Body of pancreas (tissue), 4 donors: ENCODE results near the gene DYNLRB2. TPM values are rescaled to one million over a fixed set of nuclear protein-coding genes. Genes with fewer than 3 reads are reported as not detected.
A peak's percentile ranks its signal among the peaks of the same experiment; 100 is the strongest.

Experiments
- ATAC-seq: fragments of 150-250 bp; one replicate; pipeline ENCODE4 v1.9.1; 2016
- DNase-seq, 4 donors: peaks; one replicate each; pipeline ENCODE4 v3.0.0-alpha.2; 2019
- H3K27ac ChIP-seq, 4 donors: fragments of 200-600 bp; sonication (generic); 1 replicate in 3 of 4; 2 replicates in 1 of 4; pipeline versions ENCODE4 v1.5.1 to v1.6.1; 2016 to 2019; ENCODE audit warnings: mild to moderate bottlenecking in 1 of 4, mixed read lengths in 1 of 4, moderate library complexity in 1 of 4
- H3K27me3 ChIP-seq, 2 donors: fragments of 200-600 bp; sonication (generic); one replicate each; pipeline ENCODE4 v1.6.0; 2016; ENCODE audit warnings: mild to moderate bottlenecking in 1 of 2
- H3K36me3 ChIP-seq, 2 donors: fragments of 200-600 bp; sonication (generic); replicated peaks in 1 of 2; 2 replicates each; pipeline ENCODE4 v1.5.1; 2016; ENCODE audit warnings: low read depth in 2 of 2; ENCODE audit not compliant: insufficient read depth in 1 of 2
- H3K4me1 ChIP-seq: fragments of 200-600 bp; sonication (generic); one replicate; pipeline ENCODE4 v1.6.0; 2016
- H3K4me3 ChIP-seq, 2 donors: fragments of 200-600 bp; sonication (generic); 1 replicate in 1 of 2; 2 replicates in 1 of 2; pipeline ENCODE4 v1.5.1; 2016 to 2019
- H3K9me3 ChIP-seq, 3 donors: fragments of 200-600 bp; sonication (generic); 1 replicate in 2 of 3; 2 replicates in 1 of 3; pipeline ENCODE4 v1.5.1; 2016
- CTCF ChIP-seq, 7 experiments: fragments of 450-650 bp in 4 of 7; fragments of 200-600 bp in 3 of 7; sonication (generic) in 3 of 7; IDR thresholded peaks; one replicate each; pipeline ENCODE4 v1.5.1; 2016 to 2019; ENCODE audit warnings: antibody characterized with exemption in 7 of 7
- POLR2A ChIP-seq, 3 donors: fragments of 450-650 bp; IDR thresholded peaks; one replicate each; pipeline ENCODE4 v1.6.1; 2016; ENCODE audit warnings: antibody characterized with exemption in 3 of 3, mild to moderate bottlenecking in 2 of 3
- WGBS, 2 donors: methylation state at CpG; one replicate each; pipeline ENCODE4 v1.1.5; 2017; 5-methylcytosine and 5-hydroxymethylcytosine counted together
- intact Hi-C: fragments of 100-400 bp; cut with DNase I; formaldehyde crosslinking; loops from one replicate; pipeline ENCODE4 v1.15.1; 2023
- total RNA-seq, 2 donors: library from RNA; depleted of rRNA; stranded (reverse); fragments of >200 nt; gene quantifications; one replicate each; pipeline ENCODE4 v1.1.0, GENCODE V29; 2016

The DYNLRB2 gene
- total RNA-seq, 2 donors from 2014 or later = not detected

DNA sequence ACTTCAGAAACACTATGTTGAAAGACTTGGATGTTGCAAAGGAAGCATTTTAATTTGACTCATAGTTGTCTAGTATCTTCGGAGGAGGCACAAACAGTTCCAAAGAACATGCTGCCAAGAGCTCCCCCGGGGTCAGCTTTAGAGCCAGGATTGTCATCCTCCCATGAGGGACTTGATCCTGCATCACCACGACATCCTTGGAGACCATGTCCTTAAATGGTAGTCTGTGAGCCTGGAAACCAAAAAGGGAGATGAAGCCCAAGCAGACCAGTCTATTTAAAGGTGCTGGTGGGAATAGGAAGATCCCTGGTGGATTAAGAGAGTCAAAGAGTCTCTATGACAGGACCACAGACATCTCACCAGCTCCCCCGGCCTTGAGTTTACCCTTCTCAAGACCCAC, 33.3 kb upstream of the DYNLRB2 start:
- no peaks in the 10 kb centered on the region for H3K9me3 ChIP-seq
- no peaks in the 10 kb centered on the region for H3K27me3 ChIP-seq
- DNase-seq (peak; percentile 12 to 21 (median 14)), ATAC-seq (peak; percentile 47)
- H3K4me1 ChIP-seq = no peaks in the 10 kb centered on the region
- TF ChIP-seq CTCF (IDR thresholded peaks at IDR 0.05) = no peak
- TF ChIP-seq POLR2A (IDR thresholded peaks at IDR 0.05) = no peak
- no peak overlapping the region for H3K4me3 ChIP-seq
- no peaks in the 10 kb centered on the region for H3K36me3 ChIP-seq
- intact Hi-C loops = no loop called here
- no peak overlapping the region for H3K27ac ChIP-seq
- WGBS, 2 donors = 65% methylated on average over 4 of the region's 4 CpGs

DNA sequence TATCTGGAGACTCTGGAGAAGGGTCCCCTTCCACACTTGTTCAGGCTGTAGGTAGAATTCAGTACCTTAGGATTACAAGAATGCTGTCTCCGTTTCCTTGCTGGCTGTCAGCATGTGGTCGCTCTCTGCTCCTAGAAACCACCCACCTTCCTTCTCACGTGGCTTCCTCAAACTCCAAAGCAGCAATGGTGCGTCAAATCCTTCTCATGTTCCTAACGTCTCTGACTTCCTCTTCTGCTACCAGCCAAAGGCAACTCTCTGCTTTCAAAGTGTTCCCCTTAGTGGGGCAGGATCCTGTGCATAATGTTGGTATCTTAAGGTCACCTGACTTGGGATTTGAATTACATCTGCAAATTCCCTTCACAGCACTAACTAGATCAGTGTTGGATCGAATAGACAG, 30.9 kb upstream of the DYNLRB2 start:
- Histone ChIP-seq H3K9me3 (no peaks in the 10 kb centered on the region), H3K27ac (no peak overlapping the region), H3K27me3 (no peaks in the 10 kb centered on the region), H3K4me3 (no peak overlapping the region), H3K36me3 (no peaks in the 10 kb centered on the region), H3K4me1 (no peaks in the 10 kb centered on the region)
- ATAC-seq = no peak
- no peak for DNase-seq
- TF ChIP-seq POLR2A (IDR thresholded peaks at IDR 0.05) (no peak), CTCF (IDR thresholded peaks at IDR 0.05) (no peak)
- intact Hi-C loops = no loop called here
- 28 to 40% methylated on average over 6 of the region's 6 CpGs for WGBS, 2 donors

DNA sequence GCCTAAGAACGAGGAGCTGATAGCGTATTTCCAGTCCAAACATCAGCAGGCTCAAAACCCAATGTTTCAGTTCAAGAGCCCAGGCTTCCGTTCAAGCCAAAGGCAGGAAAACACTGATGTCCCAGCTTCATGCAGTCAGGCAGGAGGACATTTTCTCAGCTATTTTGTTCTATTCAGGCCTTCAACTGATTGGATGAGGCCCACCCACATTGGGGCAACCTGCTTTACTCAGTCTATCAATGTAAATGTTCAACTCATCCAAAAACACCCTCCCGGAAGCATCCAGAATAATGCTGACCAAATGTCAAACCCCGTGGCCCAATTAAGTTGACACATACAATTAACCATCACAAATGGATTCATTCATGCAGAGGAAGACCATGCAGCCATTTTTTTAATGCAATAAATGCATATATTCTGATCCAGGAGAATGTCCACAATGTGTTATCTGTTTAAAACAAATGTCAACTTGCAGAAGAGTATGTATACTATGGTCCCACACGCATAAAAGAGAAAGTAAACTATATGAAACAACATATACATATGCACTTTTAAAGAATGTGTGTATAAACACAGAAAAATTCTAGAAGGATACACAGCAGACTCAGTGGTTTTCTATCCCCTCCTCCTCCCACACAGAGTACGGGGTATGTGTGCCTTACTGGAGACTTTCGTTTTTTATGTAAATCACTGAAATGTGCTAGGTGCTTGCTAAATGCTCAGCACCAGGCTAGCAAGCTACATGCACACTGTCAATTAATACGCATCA, 28.8 kb upstream of the DYNLRB2 start:
- no peak for ATAC-seq
- DNase-seq = no peak
- no peak for TF ChIP-seq POLR2A (IDR thresholded peaks at IDR 0.05)
- TF ChIP-seq CTCF (IDR thresholded peaks at IDR 0.05) = no peak
- Histone ChIP-seq H3K27me3 (peaks cover 0 to 5% of the 10 kb centered on the region in 2 donors), H3K27ac (no peak overlapping the region), H3K36me3 (no peaks in the 10 kb centered on the region), H3K4me1 (no peaks in the 10 kb centered on the region), H3K4me3 (no peak overlapping the region), H3K9me3 (no peaks in the 10 kb centered on the region)
- intact Hi-C loops = no loop called here
- WGBS, 2 donors = 80 to 84% methylated on average over 9 of the region's 9 CpGs

- no peaks in the 10 kb centered on the region for H3K36me3 ChIP-seq
- no peak overlapping the region for H3K27ac ChIP-seq
- WGBS, 2 donors = 61 to 73% methylated on average over 1 of the region's 1 CpG
- H3K9me3 ChIP-seq = no peaks in the 10 kb centered on the region
- TF ChIP-seq POLR2A (IDR thresholded peaks at IDR 0.05) = no peak
- no peak for TF ChIP-seq CTCF (IDR thresholded peaks at IDR 0.05)
- intact Hi-C loops = no loop called here
- DNase-seq (no peak), ATAC-seq (no peak)
- no peak overlapping the region for H3K4me3 ChIP-seq
- peaks cover 0 to 5% of the 10 kb centered on the region in 2 donors for H3K27me3 ChIP-seq
- no peaks in the 10 kb centered on the region for H3K4me1 ChIP-seq
These were observed 28.3 kb upstream of the DYNLRB2 start for GRCh38 chr16:80512593-80512853.

DNA sequence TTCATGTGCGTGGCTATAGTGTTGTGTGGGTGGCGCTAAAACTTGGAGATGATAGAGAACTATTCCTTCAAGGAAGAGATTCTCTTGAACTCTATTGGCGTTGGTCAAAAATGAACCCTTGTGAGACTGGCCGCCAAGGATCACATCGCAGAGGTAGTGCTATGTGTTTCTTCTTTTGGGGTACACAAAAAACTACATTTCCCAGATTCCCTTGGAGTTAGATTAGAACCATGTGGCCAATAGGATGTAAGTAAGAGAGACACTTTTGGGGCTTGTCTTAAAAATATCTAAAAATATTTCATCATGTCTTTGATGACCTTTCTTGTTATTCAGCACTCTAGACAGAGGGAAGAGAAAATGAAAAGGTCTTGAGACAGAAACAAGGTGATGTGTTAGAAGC, 25.4 kb upstream of the DYNLRB2 start:
- Histone ChIP-seq H3K4me3 (no peak overlapping the region), H3K27me3 (peaks cover 0 to 5% of the 10 kb centered on the region in 2 donors), H3K4me1 (no peaks in the 10 kb centered on the region), H3K36me3 (no peaks in the 10 kb centered on the region), H3K9me3 (no peaks in the 10 kb centered on the region), H3K27ac (no peak overlapping the region)
- no peak for TF ChIP-seq POLR2A (IDR thresholded peaks at IDR 0.05)
- TF ChIP-seq CTCF (IDR thresholded peaks at IDR 0.05) = no peak
- 86 to 89% methylated on average over 5 of the region's 5 CpGs for WGBS, 2 donors
- ATAC-seq = no peak
- no peak for DNase-seq
- intact Hi-C loops = no loop called here
